Renal cortex interstitium (tissue), 15 donors: ENCODE measurements around the gene DRICH1. TPM values are rescaled to one million over a fixed set of nuclear protein-coding genes. Genes with fewer than 3 reads are reported as not detected.
"Not testable (repeated sequence)": the region's sequence is repeated elsewhere in the genome, so short reads cannot be mapped to it uniquely, and the experiment has no call there.

Experiments
- DNase-seq, 11 donors: peaks; one replicate each; pipeline ENCODE4 v3.0.0-alpha.2; 2013; ENCODE audit warnings: low read depth in 9 of 11, low spot score in 4 of 11; ENCODE audit errors: extremely low read depth in 1 of 11
- long read RNA-seq, 16 experiments: transcript quantifications; one replicate each; lab custom pipeline, GENCODE V29; 2026
- polyA plus RNA-seq, 3 donors: library from polyadenylated mRNA; unstranded; fragments of 120-200 nt; gene quantifications; one replicate each; pipeline ENCODE4 v1.2.1, GENCODE V29; 2013; ENCODE audit not compliant: insufficient read length in 3 of 3

The DRICH1 gene
- 1 to 10 TPM; 1.9 to 3.3 (median 2.9) TPM for polyA plus RNA-seq
- long read RNA-seq, donor 1, result 0 reads
- long read RNA-seq, donor 2, result 0 reads
- long read RNA-seq, donor 3, result 0 reads
- long read RNA-seq, donor 4, result 0 reads
- long read RNA-seq, donor 5, result 0 reads
- long read RNA-seq, donor 6, result 0 reads
- long read RNA-seq, donor 7, result 0 reads
- long read RNA-seq, donor 8, result 0 reads
- long read RNA-seq, donor 9, result 0 reads
- long read RNA-seq, donor 10, result 0 reads
- long read RNA-seq, donor 11, result 0 reads
- long read RNA-seq, donor 12, result 0 reads
- long read RNA-seq, donor 13, result 0 reads
- long read RNA-seq, donor 14, result 0 reads
- long read RNA-seq, donor 15, result 0 reads
- long read RNA-seq, donor 16, result 0 reads

DNA sequence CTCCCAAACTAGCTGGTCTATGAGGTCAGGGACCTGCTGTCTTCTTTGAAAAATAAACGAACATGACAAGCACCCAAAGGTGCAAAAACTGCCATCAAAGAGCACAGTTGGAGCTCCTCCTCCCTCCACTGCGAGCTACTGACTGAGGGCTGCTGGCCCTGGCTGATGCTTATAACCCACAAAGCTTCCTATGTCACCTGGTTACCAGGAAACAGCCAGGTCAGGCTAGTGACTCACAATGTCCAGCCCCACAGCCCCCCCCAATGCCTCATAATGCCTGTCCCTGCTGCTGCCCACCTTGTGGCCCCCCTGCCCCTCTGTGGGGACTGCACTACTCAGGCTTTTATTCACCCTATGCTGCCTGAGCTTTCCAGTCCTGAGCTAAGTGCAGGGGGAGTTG, at the start of gene DRICH1:
DRICH1 (minus strand) TSS at position 144 of the 400 bp plus-strand sequence. CDS start 298 bp downstream, outside the sequence.
- no peak for DNase-seq

- no peak for DNase-seq
Observed at GRCh38 chr22:23681026-23681809, 49.1 kb upstream of the DRICH1 start.

DNA sequence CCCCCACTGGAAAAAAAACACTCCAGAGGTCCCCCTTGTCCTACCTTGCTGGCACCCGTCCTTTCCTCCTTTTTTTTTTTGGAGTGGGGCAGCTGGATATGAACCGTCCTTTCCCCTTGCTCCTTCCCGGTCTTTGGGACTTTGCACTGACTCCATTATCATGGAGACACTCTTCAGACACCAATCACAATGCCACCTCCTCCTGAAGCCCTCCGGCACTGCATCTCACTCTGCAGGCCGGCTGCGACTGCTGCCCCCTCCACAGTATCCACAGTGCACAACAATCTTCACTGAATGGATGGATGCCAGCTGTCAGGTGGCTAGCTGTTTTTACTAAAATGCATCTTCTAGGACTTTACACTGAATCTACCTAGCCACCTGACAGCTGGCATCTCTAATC, 46.0 kb upstream of the DRICH1 start:
- DNase-seq, result no peak

DNA sequence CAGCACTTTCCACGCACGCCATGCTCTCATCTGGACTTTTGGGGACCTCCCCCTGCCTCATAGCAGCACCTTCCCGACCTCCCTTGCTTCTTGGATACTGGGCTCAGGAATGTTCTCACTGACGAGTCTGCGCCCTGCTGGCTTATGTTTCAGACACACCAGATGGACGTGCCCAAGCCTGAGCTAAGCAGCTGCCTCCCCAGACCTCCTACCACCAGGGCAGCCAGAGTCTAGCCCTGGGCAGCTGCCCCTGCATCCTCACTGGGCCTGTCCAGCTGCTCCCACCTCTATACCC, 45.5 kb upstream of the DRICH1 start:
- DNase-seq, result no peak

DNA sequence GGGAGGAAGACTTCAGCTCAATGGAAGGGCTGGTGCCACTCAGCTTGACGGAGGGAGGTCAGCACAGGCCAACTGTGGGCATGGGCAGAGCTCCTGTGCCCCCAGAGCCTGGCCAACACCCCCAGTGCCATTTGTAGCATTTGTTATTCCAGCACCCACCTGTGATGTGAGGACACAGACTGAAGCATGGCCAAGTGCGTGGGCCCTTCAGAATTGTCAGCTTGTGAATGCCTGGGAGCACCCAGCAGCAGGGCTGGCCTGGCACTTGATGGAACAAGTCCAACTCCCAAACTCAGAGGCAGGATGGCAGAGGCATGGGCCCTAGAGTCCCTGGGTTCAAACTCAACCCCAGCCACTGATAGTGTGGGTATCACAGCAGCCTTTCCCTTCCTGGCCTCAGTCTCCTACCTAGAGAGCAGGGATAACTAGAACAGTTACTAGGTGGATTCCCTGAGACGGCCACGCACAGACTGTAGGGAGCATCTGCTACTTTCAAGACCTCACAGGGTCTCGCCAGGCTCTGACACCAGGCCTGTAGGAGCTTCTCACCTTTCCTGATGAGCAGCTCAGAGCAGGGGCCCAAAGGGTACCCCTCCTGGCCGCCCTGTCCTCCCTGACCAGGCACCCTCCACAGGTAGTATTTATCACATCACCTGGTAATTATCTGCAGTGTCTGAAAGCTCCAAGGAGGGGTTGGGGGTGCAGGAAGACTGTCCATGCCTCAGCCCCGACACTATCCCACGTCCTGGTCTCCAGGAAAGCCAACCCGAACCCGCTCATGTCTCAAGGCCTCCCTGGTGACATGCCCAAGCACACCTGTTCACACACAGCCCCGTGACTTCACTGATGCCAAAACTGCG, 45.0 kb upstream of the DRICH1 start:
- not testable (repeated sequence) for DNase-seq

GRCh38 chr22:23675502-23676415, 43.6 kb upstream of the DRICH1 start:
- peak in 8 of 11 donors; percentile 4 to 57 (median 10) for DNase-seq

GRCh38 chr22:23674886-23675501, 42.9 kb upstream of the DRICH1 start:
- DNase-seq, result not testable (repeated sequence)

DNA sequence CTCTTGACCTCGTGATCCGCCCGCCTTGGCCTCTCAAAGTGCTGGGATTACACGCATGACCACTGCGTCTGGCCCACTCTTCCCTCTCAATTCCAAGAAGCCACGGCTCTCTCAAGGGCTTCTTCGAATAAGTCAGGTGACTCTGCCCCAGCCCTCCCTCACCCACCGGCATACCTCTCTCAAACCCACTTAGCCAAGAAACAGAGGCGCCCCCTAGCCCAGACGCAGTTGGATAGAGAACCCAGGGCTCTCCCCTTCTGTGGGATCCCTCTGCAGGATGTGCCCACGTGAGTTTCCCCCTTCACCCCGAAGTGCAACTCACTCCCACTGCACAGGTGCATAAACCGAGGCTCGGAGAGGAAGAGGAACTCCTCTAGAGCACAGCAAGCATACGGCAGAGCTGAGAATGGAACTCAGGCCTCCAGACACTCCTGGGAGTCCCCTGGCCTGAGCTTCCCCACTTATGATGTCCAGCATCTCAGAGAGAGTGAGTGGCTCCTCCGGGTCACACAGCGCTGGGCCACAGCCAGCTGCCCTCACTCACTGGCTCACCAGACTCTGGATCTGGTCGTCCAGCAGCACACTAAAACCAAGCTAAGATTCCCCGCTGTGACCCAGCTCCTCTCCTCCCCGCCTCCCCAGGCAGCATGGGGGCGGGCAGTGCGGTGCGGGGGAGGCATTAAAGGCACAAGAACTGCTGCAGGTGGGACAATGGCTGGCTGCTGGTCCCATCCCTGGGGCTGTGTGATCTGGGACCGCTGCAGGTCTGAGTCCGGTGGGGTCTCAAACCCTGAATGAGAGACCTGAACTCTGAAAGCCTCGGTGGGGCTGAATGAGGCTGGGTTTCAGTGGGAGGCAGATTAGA, 41.9 kb upstream of the DRICH1 start:
- DNase-seq, result no peak

- DNase-seq, result no peak
Observed at GRCh38 chr22:23673050-23673620, 41.0 kb upstream of the DRICH1 start.

GRCh38 chr22:23672307-23673049, 40.4 kb upstream of the DRICH1 start:
- not testable (repeated sequence) for DNase-seq

DNA sequence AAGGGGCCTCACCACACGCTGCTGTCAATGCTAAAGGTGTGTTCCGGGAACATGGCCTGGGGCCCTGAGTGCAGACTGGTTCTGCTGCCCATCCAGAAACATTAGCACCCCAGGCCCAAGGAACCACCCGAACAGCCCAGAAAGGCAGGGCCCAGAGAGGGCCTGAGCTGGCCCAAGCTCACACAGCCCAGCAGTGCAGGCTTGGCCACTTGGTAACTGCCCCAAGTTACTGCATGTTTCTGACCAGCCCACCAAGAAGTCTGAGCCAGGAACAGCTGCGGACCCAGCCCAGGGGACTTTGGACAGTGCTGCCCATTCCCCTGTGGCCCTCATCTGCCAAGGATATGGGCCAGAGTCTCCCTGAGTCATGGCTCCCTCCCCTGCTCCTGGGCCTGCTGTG, 39.3 kb upstream of the DRICH1 start:
- DNase-seq, result not testable (repeated sequence)

GRCh38 chr22:23670378-23671295, 38.5 kb upstream of the DRICH1 start:
- DNase-seq, result no peak

DNA sequence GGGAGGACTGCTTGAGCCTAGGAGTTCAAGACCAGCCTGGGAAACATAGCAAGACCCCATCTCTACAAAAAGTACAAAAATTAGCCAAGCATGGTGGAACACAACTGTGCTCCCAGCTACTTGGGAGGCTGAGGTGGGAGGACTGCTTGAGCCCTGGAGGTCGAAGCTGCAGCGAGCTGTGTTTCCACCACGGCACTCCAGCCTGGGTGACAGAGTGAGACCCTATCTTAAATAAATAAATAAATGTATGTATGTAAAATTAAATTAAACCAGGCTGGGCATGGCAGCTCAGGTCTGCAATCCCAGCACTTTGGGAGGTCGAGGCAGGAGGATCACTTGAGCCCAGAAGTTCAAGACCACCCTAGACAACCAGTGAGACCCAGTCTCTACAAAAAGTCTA, 28.3 kb upstream of the DRICH1 start:
- not testable (repeated sequence) for DNase-seq

DNA sequence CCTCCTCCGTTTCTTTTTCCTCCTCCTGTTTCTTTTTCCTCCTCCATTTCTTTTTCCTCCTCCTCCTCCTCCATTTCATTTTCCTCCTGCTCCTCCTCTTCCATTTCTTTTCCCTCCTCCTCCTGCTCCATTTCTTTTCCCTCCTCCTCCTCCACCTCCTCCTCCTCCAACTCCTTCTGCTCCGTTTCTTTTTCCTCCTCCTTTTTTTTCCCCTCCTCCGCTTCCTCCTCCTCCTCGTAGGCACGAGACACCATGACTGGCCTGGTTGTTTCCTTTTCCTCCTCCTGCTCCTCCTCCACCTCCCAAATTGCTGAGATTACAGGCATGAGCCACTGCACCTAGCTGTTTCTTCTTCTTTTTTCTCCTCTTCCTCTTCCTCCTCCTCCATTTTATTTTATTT, 25.6 kb upstream of the DRICH1 start:
- DNase-seq, result no peak

DNA sequence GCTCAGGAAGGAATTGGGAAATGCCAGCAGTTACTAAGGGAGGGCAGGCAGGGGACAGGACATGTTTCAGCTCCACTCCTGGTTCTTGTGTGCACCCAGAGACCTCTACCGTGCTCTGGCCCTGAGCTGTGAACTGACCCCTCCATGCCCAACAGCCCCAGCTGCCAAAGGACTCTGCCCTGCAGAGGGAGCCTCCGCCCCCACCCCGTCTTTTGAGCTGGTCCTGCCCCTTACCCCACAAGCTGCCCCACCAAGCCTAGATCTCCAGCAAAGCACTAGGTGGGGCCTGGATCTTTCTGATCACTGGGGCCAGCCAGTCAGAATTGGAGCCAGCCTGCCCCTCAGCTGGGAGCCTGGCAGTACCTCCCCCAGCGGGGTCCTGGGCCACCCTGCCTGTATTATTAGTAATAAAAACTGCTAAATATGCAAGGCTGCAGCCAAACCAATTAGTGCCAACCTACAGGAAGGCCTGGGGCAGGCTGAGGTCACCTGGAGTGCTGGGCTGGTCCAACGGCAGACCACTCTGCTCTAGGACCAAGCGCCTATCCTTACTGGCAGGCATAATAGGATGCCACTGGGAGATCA, 23.9 kb upstream of the DRICH1 start:
- DNase-seq, result no peak
